Panc1 (cell line): ENCODE results near the gene TMEM51.

Source experiments
- CTCF ChIP-seq: fragments of 450-650 bp; IDR thresholded peaks from 2 replicates; pipeline ENCODE4 v1.5.1; 2017; ENCODE audit warnings: mild to moderate bottlenecking
- POLR2AphosphoS5 ChIP-seq: IDR thresholded peaks from 2 replicates; pipeline ENCODE4 v1.6.1; 2012; ENCODE audit warnings: mild to moderate bottlenecking, low read depth, low read length, moderate library complexity
- SIN3A ChIP-seq: IDR thresholded peaks from 2 replicates; pipeline ENCODE4 v1.6.1; 2012; ENCODE audit warnings: low read depth, mild to moderate bottlenecking, low read length, moderate library complexity, borderline replicate concordance; ENCODE audit not compliant: insufficient read depth
- TF ChIP-seq, protein P1 (sequence below), 2 experiments: IDR thresholded peaks; 2 replicates each; pipeline ENCODE4 v1.6.1; 2011 to 2012; ENCODE audit warnings: low read depth in 2 of 2, control low read depth in 1 of 2, low read length in 1 of 2, mild to moderate bottlenecking in 1 of 2, moderate library complexity in 1 of 2; ENCODE audit not compliant: insufficient read depth in 1 of 2

DNA sequence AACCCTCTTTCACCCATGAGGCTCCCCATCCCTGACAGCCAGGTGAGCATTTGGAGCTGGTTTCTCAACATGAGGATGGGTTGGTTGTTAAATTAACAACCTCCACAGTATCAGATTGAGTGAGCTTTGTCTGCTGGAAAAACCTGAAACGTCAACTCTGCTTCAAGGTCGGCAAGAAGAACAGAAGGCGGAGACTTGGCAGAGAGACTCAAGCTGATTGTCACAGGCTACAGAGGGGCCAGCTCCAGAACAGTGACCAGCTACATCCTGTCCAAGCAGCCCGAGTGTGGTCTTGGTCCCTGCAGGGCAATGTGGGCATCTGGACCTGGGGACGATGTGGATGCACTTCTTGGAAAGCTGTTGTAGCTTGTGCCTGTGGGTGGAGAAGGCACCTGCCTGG, 36.6 kb upstream of the TMEM51 start:
- no peak for TF ChIP-seq CTCF
- TF ChIP-seq SIN3A, result no peak
- no peak for TF ChIP-seq POLR2AphosphoS5
- TF ChIP-seq, protein P1, sequence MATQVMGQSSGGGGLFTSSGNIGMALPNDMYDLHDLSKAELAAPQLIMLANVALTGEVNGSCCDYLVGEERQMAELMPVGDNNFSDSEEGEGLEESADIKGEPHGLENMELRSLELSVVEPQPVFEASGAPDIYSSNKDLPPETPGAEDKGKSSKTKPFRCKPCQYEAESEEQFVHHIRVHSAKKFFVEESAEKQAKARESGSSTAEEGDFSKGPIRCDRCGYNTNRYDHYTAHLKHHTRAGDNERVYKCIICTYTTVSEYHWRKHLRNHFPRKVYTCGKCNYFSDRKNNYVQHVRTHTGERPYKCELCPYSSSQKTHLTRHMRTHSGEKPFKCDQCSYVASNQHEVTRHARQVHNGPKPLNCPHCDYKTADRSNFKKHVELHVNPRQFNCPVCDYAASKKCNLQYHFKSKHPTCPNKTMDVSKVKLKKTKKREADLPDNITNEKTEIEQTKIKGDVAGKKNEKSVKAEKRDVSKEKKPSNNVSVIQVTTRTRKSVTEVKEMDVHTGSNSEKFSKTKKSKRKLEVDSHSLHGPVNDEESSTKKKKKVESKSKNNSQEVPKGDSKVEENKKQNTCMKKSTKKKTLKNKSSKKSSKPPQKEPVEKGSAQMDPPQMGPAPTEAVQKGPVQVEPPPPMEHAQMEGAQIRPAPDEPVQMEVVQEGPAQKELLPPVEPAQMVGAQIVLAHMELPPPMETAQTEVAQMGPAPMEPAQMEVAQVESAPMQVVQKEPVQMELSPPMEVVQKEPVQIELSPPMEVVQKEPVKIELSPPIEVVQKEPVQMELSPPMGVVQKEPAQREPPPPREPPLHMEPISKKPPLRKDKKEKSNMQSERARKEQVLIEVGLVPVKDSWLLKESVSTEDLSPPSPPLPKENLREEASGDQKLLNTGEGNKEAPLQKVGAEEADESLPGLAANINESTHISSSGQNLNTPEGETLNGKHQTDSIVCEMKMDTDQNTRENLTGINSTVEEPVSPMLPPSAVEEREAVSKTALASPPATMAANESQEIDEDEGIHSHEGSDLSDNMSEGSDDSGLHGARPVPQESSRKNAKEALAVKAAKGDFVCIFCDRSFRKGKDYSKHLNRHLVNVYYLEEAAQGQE (IDR thresholded peaks at IDR 0.05; ENCODE audit: insufficient read depth in 1 of 2, low read depth in 2 of 2, low read length in 1 of 2), result no peak
